ENCODE data around the gene ACER3. TPM values are rescaled to one million over a fixed set of nuclear protein-coding genes. Genes with fewer than 3 reads are reported as not detected.

ACER3 gene
- total and polyA plus RNA-seq, 11 donors, result 3.2 to 17.0 (median 9.8) TPM

- intact Hi-C loops (cut with DNase I), result no loop called here
- ATAC-seq (no peak), DNase-seq (no peak)
- no peaks in the 10 kb centered on the region for H3K36me3 ChIP-seq
- H3K4me3 ChIP-seq, result no peak overlapping the region
- H3K27me3 ChIP-seq, result no peaks in the 10 kb centered on the region
- TF ChIP-seq POLR2A (IDR thresholded peaks at IDR 0.05) (no peak), CTCF (IDR thresholded peaks at IDR 0.05) (no peak)
- H3K4me1 ChIP-seq, result peaks cover 0 to 15% (median 2%) of the 10 kb centered on the region in 12 donors
- 69 to 83% (median 75%) methylated on average over 9 of the region's 9 CpGs for WGBS, 4 donors
- no peaks in the 10 kb centered on the region for H3K9me3 ChIP-seq
- no peak overlapping the region for H3K27ac ChIP-seq
Observed at GRCh38 chr11:76830639-76831327, 29.9 kb upstream of the ACER3 start.

- WGBS, 4 donors, result 93 to 97% (median 95%) methylated on average over 4 of the region's 4 CpGs
- DNase-seq (no peak), ATAC-seq (no peak)
- Histone ChIP-seq H3K4me1 (peaks cover 0 to 20% (median 8%) of the 10 kb centered on the region in 12 donors), H3K9me3 (no peaks in the 10 kb centered on the region), H3K27me3 (no peaks in the 10 kb centered on the region), H3K4me3 (no peak overlapping the region), H3K27ac (no peak overlapping the region), H3K36me3 (no peaks in the 10 kb centered on the region)
- intact Hi-C loops (cut with DNase I), result no loop called here
- TF ChIP-seq CTCF (IDR thresholded peaks at IDR 0.05) (no peak), POLR2A (IDR thresholded peaks at IDR 0.05) (no peak)
Observed at GRCh38 chr11:76831686-76832310, 28.9 kb upstream of the ACER3 start.

- no peaks in the 10 kb centered on the region for H3K36me3 ChIP-seq
- DNase-seq, result no peak
- H3K9me3 ChIP-seq, result no peaks in the 10 kb centered on the region
- H3K4me1 ChIP-seq, result peaks cover 0 to 24% (median 8%) of the 10 kb centered on the region in 12 donors
- H3K27me3 ChIP-seq, result no peaks in the 10 kb centered on the region
- H3K27ac ChIP-seq, result no peak overlapping the region
- H3K4me3 ChIP-seq, result no peak overlapping the region
- no peak for ATAC-seq
- no peak for TF ChIP-seq CTCF (IDR thresholded peaks at IDR 0.05)
- no peak for TF ChIP-seq POLR2A (IDR thresholded peaks at IDR 0.05)
- intact Hi-C loops (cut with DNase I), result no loop called here
Observed at GRCh38 chr11:76832361-76832760, 28.4 kb upstream of the ACER3 start.

GRCh38 chr11:76834151-76834550 is 26.6 kb upstream of the ACER3 start:
- Histone ChIP-seq H3K36me3 (no peaks in the 10 kb centered on the region), H3K4me3 (no peak overlapping the region), H3K9me3 (no peaks in the 10 kb centered on the region), H3K27me3 (no peaks in the 10 kb centered on the region), H3K27ac (no peak overlapping the region), H3K4me1 (peaks cover 0 to 40% (median 16%) of the 10 kb centered on the region in 12 donors)
- DNase-seq (no peak), ATAC-seq (no peak)
- TF ChIP-seq CTCF (IDR thresholded peaks at IDR 0.05), result no peak
- no peak for TF ChIP-seq POLR2A (IDR thresholded peaks at IDR 0.05)
- intact Hi-C loops (cut with DNase I), result no loop called here
- 91 to 95% (median 92%) methylated on average over 3 of the region's 3 CpGs for WGBS, 4 donors

All from heart left ventricle (tissue), 16 donors.